GM12875 (cell line): ENCODE data around the gene LARGE1.

Experiments used
- H3K4me3 ChIP-seq: one replicate; pipeline ENCODE4 v1.5.1; 2011; ENCODE audit warnings: low read depth, low read length, control low read depth
- CTCF ChIP-seq: IDR thresholded peaks from 2 replicates; pipeline ENCODE4 v1.5.1; 2011; ENCODE audit warnings: low read depth, mild to moderate bottlenecking, control low read depth, inconsistent platforms, low read length, moderate library complexity, borderline replicate concordance; ENCODE audit not compliant: insufficient read depth

The LARGE1 gene

DNA sequence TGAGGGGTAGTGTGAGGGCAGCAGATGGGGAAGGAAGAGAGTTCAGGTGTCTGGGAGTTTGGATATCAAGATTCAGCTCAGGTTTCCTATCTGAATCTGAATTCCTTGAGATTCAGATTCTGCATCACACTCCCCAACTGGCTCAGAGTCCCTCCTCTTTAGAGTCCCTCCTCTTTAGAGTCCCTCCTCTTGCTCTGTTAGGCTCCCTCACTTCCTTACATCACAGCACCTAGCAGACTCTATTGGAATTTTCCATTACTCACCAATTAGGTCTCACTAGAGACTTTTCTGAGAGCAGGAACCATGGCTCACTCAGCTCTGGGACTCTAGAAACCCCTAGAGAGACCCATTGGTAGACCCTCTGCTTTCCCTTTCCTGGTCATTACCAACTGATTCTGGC is 558.7 kb downstream of the LARGE1 start:
- no peak overlapping the region for H3K4me3 ChIP-seq
- TF ChIP-seq CTCF, result no peak

GRCh38 chr22:33357981-33358399 is 562.3 kb downstream of the LARGE1 start:
- TF ChIP-seq CTCF, result no peak
- no peak overlapping the region for H3K4me3 ChIP-seq

DNA sequence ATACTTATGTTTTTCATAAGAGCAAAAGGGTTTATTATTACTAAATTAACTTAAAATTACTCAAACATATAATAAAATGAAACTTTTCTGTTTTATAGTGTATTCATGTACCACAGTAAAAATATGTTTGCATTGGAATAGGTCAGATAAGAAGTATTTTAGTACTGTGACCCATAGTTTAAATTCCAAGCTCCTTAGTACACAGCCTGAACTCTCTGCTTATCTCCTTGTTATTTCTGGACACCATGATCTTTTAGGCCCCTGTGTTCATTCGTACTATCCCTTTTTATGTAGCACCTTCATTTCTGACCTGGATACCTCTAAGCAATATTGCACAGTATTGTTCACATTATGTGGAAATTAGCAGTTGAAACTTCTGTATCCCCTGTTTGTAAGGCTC is 565.3 kb downstream of the LARGE1 start:
- TF ChIP-seq CTCF, result no peak
- no peak overlapping the region for H3K4me3 ChIP-seq

GRCh38 chr22:33353502-33353901 is 566.8 kb downstream of the LARGE1 start:
- no peak for TF ChIP-seq CTCF
- no peak overlapping the region for H3K4me3 ChIP-seq

- H3K4me3 ChIP-seq, result no peak overlapping the region
- no peak for TF ChIP-seq CTCF
These were observed 567.5 kb downstream of the LARGE1 start for GRCh38 chr22:33352768-33353167.

GRCh38 chr22:33350961-33351360 is 569.3 kb downstream of the LARGE1 start:
- TF ChIP-seq CTCF, result no peak
- H3K4me3 ChIP-seq, result no peak overlapping the region

DNA sequence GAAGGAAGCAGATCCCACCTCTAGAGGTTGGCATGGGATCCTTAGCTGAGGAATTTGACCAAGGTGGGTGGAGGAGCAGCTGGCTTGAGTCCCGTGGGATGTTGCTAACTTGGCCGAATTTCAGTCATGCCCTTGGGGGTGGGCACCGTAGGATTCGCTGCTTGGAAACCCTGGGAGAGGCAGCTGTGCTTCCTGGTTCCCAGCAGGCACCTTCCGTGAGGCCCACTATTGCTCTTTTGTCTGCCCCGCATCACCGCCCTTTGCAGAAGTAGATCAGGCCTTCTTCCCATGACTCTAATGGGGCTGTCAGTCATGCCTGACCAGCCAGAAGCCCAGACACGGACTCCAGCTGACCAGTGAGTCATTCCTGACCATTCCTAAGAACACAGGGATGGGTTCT is 569.8 kb downstream of the LARGE1 start:
- H3K4me3 ChIP-seq, result no peak overlapping the region
- TF ChIP-seq CTCF, result no peak
